ENCODE data around the gene UEVLD. TPM values are rescaled to one million over a fixed set of nuclear protein-coding genes. Genes with fewer than 3 reads are reported as not detected.

The UEVLD gene
- total RNA-seq, 2 donors from 2014 or later, result 28.1 to 37.1 TPM

GRCh38 chr11:18581825-18582224, 6.7 kb downstream of the UEVLD start:
- Histone ChIP-seq H3K9me3 (no peaks in the 10 kb centered on the region), H3K27ac (no peak overlapping the region), H3K27me3 (replicated peaks; ENCODE audit: insufficient read depth) (no peaks in the 10 kb centered on the region), H3K4me3 (no peak overlapping the region), H3K36me3 (no peaks in the 10 kb centered on the region), H3K4me1 (replicated peaks) (no peaks in the 10 kb centered on the region)
- intact Hi-C loops (cut with DNase I), result no loop called here
- no peak for DNase-seq (ENCODE audit: low spot score)
- 97% methylated on average over 1 of the region's 1 CpG for whole genome bisulfite sequencing
- no peak for TF ChIP-seq CTCF (IDR thresholded peaks at IDR 0.05)
- TF ChIP-seq POLR2AphosphoS5 (IDR thresholded peaks at IDR 0.05), result no peak
- TF ChIP-seq POLR2A (IDR thresholded peaks at IDR 0.05), result no peak

- WGBS, result 83% methylated on average over 2 of the region's 2 CpGs
- intact Hi-C loops (cut with DNase I), result no loop called here
- no peak for DNase-seq (ENCODE audit: low spot score)
- H3K27ac ChIP-seq, result no peak overlapping the region
- H3K36me3 ChIP-seq, result no peaks in the 10 kb centered on the region
- TF ChIP-seq POLR2A (IDR thresholded peaks at IDR 0.05), result no peak
- no peak for TF ChIP-seq POLR2AphosphoS5 (IDR thresholded peaks at IDR 0.05)
- no peak for TF ChIP-seq CTCF (IDR thresholded peaks at IDR 0.05)
- H3K4me1 ChIP-seq (replicated peaks), result no peaks in the 10 kb centered on the region
- no peaks in the 10 kb centered on the region for H3K9me3 ChIP-seq
- no peak overlapping the region for H3K4me3 ChIP-seq
- no peaks in the 10 kb centered on the region for H3K27me3 ChIP-seq (replicated peaks; ENCODE audit: insufficient read depth)
Observed at GRCh38 chr11:18580113-18580766, 8.3 kb downstream of the UEVLD start.

GRCh38 chr11:18578975-18579598, 9.4 kb downstream of the UEVLD start:
- TF ChIP-seq POLR2A (IDR thresholded peaks at IDR 0.05), result no peak
- TF ChIP-seq POLR2AphosphoS5 (IDR thresholded peaks at IDR 0.05), result peak; percentile 36
- no peak for TF ChIP-seq CTCF (IDR thresholded peaks at IDR 0.05)
- Histone ChIP-seq H3K4me1 (replicated peaks) (no peaks in the 10 kb centered on the region), H3K36me3 (no peaks in the 10 kb centered on the region), H3K4me3 (peak overlapping the region in 1 of 2 donors; percentile 4), H3K9me3 (no peaks in the 10 kb centered on the region), H3K27ac (peak overlapping the region; percentile 35 to 53), H3K27me3 (replicated peaks; ENCODE audit: insufficient read depth) (no peaks in the 10 kb centered on the region)
- DNase-seq (ENCODE audit: low spot score), result peak; percentile 19
- WGBS, result 55% methylated on average over 14 of the region's 14 CpGs
- intact Hi-C loops (cut with DNase I), result no loop called here

- intact Hi-C loops (cut with DNase I), result no loop called here
- WGBS, result 45% methylated on average over 1 of the region's 1 CpG
- Histone ChIP-seq H3K9me3 (no peaks in the 10 kb centered on the region), H3K27ac (peak overlapping the region in 1 of 2 donors; percentile 1), H3K36me3 (no peaks in the 10 kb centered on the region), H3K4me3 (no peak overlapping the region), H3K27me3 (replicated peaks; ENCODE audit: insufficient read depth) (no peaks in the 10 kb centered on the region), H3K4me1 (replicated peaks) (no peaks in the 10 kb centered on the region)
- TF ChIP-seq CTCF (IDR thresholded peaks at IDR 0.05), result no peak
- no peak for TF ChIP-seq POLR2AphosphoS5 (IDR thresholded peaks at IDR 0.05)
- no peak for TF ChIP-seq POLR2A (IDR thresholded peaks at IDR 0.05)
- no peak for DNase-seq (ENCODE audit: low spot score)
Observed at GRCh38 chr11:18575361-18575760, 13.2 kb downstream of the UEVLD start.

- WGBS, result 87% methylated on average over 3 of the region's 3 CpGs
- H3K36me3 ChIP-seq, result no peaks in the 10 kb centered on the region
- intact Hi-C loops (cut with DNase I), result no loop called here
Observed at GRCh38 chr11:18567081-18567480, 21.5 kb downstream of the UEVLD start.

More at GRCh38 chr11:18567081-18567480, 21.5 kb downstream of the UEVLD start:
- Histone ChIP-seq H3K4me3 (no peak overlapping the region), H3K27ac (no peak overlapping the region), H3K9me3 (no peaks in the 10 kb centered on the region), H3K27me3 (replicated peaks; ENCODE audit: insufficient read depth) (no peaks in the 10 kb centered on the region), H3K4me1 (replicated peaks) (no peaks in the 10 kb centered on the region)
- DNase-seq (ENCODE audit: low spot score), result no peak
- no peak for TF ChIP-seq CTCF (IDR thresholded peaks at IDR 0.05)
- no peak for TF ChIP-seq POLR2A (IDR thresholded peaks at IDR 0.05)
- no peak for TF ChIP-seq POLR2AphosphoS5 (IDR thresholded peaks at IDR 0.05)
